Tibial nerve (tissue), 4 donors: ENCODE measurements around the gene TDRD9. TPM values are rescaled to one million over a fixed set of nuclear protein-coding genes. Genes with fewer than 3 reads are reported as not detected.
A peak's percentile ranks its signal among the peaks of the same experiment; 100 is the strongest.

ENCODE experiments used
- DNase-seq, 2 donors: peaks; one replicate each; pipeline ENCODE4 v3.0.0-alpha.2; 2019; ENCODE audit warnings: low spot score in 2 of 2
- H3K27ac ChIP-seq, 4 donors: fragments of 200-600 bp; sonication (generic) in 3 of 4; one replicate each; pipeline ENCODE4 v1.5.1; 2017 to 2019; ENCODE audit warnings: mild to moderate bottlenecking in 1 of 4
- H3K27me3 ChIP-seq, 2 donors: fragments of 200-600 bp; sonication (generic) in 1 of 2; one replicate each; pipeline versions ENCODE4 v1.5.1 to v1.6.0; 2017 to 2019
- H3K36me3 ChIP-seq, 3 donors: fragments of 200-600 bp; sonication (generic); one replicate each; pipeline ENCODE4 v1.5.1; 2018 to 2019
- H3K4me1 ChIP-seq, 4 donors: fragments of 200-600 bp; sonication (generic) in 3 of 4; one replicate each; pipeline ENCODE4 v1.5.1; 2017 to 2019
- H3K4me3 ChIP-seq, 4 donors: fragments of 200-600 bp; sonication (generic) in 3 of 4; one replicate each; pipeline ENCODE4 v1.5.1; 2017 to 2019; ENCODE audit warnings: mild to moderate bottlenecking in 1 of 4, moderate library complexity in 1 of 4
- H3K9me3 ChIP-seq, 4 donors: fragments of 200-600 bp; sonication (generic) in 3 of 4; one replicate each; pipeline ENCODE4 v1.5.1; 2017 to 2019
- CTCF ChIP-seq, 5 experiments: fragments of 200-600 bp in 3 of 5; fragments of 450-650 bp in 2 of 5; sonication (generic) in 3 of 5; IDR thresholded peaks; one replicate each; pipeline ENCODE4 v1.5.1; 2016 to 2019; ENCODE audit warnings: antibody characterized with exemption in 5 of 5, mild to moderate bottlenecking in 3 of 5, moderate library complexity in 2 of 5
- EP300 ChIP-seq, 2 donors: sonication (generic); formaldehyde crosslinking; IDR thresholded peaks; one replicate each; pipeline ENCODE4 v1.6.1; 2017; ENCODE audit warnings: antibody characterized with exemption in 2 of 2, mild to moderate bottlenecking in 1 of 2
- POLR2A ChIP-seq, 2 donors: fragments of 450-650 bp; IDR thresholded peaks; one replicate each; pipeline ENCODE4 v1.6.1; 2017; ENCODE audit warnings: antibody characterized with exemption in 2 of 2, mild to moderate bottlenecking in 2 of 2, moderate library complexity in 2 of 2
- WGBS, 2 donors: methylation state at CpG; one replicate each; pipeline ENCODE4 v1.1.5; 2018; 5-methylcytosine and 5-hydroxymethylcytosine counted together
- total RNA-seq, 4 donors: library from RNA; depleted of rRNA; stranded (reverse); fragments of >200 nt; gene quantifications; one replicate each; pipeline ENCODE4 v1.1.0, GENCODE V29; 2016

TDRD9 gene
- total RNA-seq, 4 donors from 2014 or later, result under 0.01 to 1.9 (median 1.4) TPM

- Histone ChIP-seq H3K4me1 (peaks cover 0 to 12% (median 0%) of the 10 kb centered on the region in 4 donors), H3K27ac (no peak overlapping the region), H3K4me3 (no peak overlapping the region), H3K27me3 (peaks cover 0 to 12% of the 10 kb centered on the region in 2 donors), H3K9me3 (peaks cover 0 to 6% (median 0%) of the 10 kb centered on the region in 4 donors), H3K36me3 (no peaks in the 10 kb centered on the region)
- 72 to 75% methylated on average over 8 to 11 of the region's 11 CpGs for WGBS, 2 donors
- TF ChIP-seq EP300 (IDR thresholded peaks at IDR 0.05) (no peak), POLR2A (IDR thresholded peaks at IDR 0.05) (no peak), CTCF (IDR thresholded peaks at IDR 0.05) (no peak)
- DNase-seq, result no peak
Measured at GRCh38 chr14:104092931-104093365, 164.7 kb downstream of the TDRD9 start.

GRCh38 chr14:104093366-104094055 is 165.3 kb downstream of the TDRD9 start:
- Histone ChIP-seq H3K4me3 (no peak overlapping the region), H3K36me3 (no peaks in the 10 kb centered on the region), H3K27ac (no peak overlapping the region), H3K27me3 (peaks cover 0 to 8% of the 10 kb centered on the region in 2 donors), H3K4me1 (peaks cover 0 to 12% (median 0%) of the 10 kb centered on the region in 4 donors), H3K9me3 (peaks cover 0 to 6% (median 0%) of the 10 kb centered on the region in 4 donors)
- WGBS, 2 donors, result 52 to 61% methylated on average over 18 of the region's 18 CpGs
- no peak for TF ChIP-seq POLR2A (IDR thresholded peaks at IDR 0.05)
- no peak for TF ChIP-seq EP300 (IDR thresholded peaks at IDR 0.05)
- TF ChIP-seq CTCF (IDR thresholded peaks at IDR 0.05), result no peak
- DNase-seq, result no peak

- no peak overlapping the region for H3K4me3 ChIP-seq
- peaks cover 0 to 8% of the 10 kb centered on the region in 2 donors for H3K27me3 ChIP-seq
- WGBS, 2 donors, result 57 to 61% methylated on average over 13 to 20 of the region's 20 CpGs
- peaks cover 0 to 12% (median 0%) of the 10 kb centered on the region in 4 donors for H3K4me1 ChIP-seq
- H3K36me3 ChIP-seq, result no peaks in the 10 kb centered on the region
- H3K27ac ChIP-seq, result no peak overlapping the region
- peaks cover 0 to 6% (median 0%) of the 10 kb centered on the region in 4 donors for H3K9me3 ChIP-seq
- TF ChIP-seq EP300 (IDR thresholded peaks at IDR 0.05) (no peak), CTCF (IDR thresholded peaks at IDR 0.05) (no peak), POLR2A (IDR thresholded peaks at IDR 0.05) (no peak)
- DNase-seq, result no peak
Measured at GRCh38 chr14:104094056-104094708, 165.9 kb downstream of the TDRD9 start.

DNA sequence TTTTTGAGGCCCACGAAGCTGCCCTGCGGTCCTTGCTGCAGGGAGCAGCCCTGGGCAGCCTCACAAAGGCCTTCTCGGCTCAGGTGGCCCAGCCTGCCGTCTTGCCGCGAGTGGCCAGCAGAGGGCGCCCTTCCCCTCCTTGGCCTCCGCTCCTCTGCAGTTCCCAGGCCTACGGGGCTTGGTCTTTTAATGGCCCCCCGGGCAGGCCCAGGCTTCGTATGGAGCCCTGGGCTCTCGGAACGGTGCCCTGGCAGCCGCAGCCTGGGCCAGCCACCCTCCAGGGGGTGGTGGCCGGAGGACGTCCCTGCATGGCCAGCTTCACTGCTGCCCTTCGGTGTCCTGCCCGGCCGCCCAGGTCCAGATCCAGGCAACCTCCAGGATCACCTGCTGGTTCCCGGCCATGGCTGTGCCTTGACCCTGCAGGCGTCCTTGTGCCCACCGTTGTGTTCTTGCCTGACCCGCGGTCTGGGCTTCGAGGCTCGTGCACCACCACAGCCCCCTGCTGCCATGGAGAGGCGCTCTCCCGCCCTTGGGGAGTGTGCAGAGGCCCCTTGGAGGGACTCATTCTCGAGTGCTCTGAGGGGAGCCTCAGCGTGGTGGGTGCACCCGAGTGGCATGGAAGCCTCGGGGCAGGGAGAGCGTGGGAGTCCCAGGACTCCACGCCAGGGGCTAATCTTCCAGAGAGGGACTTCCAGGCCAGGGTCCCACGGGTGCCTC is 166.6 kb downstream of the TDRD9 start:
- no peaks in the 10 kb centered on the region for H3K36me3 ChIP-seq
- H3K27ac ChIP-seq, result no peak overlapping the region
- TF ChIP-seq CTCF (IDR thresholded peaks at IDR 0.05) (peak; percentile 71 to 85 (median 77)), POLR2A (IDR thresholded peaks at IDR 0.05) (no peak), EP300 (IDR thresholded peaks at IDR 0.05) (no peak)
- DNase-seq, result peak; percentile 29 to 51
- 59 to 61% methylated on average over 13 to 20 of the region's 35 CpGs for WGBS, 2 donors
- H3K9me3 ChIP-seq, result peaks cover 0 to 6% (median 0%) of the 10 kb centered on the region in 4 donors
- H3K4me3 ChIP-seq, result no peak overlapping the region
- peaks cover 0 to 12% (median 0%) of the 10 kb centered on the region in 4 donors for H3K4me1 ChIP-seq
- H3K27me3 ChIP-seq, result peaks cover 0 to 8% of the 10 kb centered on the region in 2 donors
